GM19467 (cell line): Measurements from ENCODE around the gene RTP4.

Experiments used
- ATAC-seq: cut with Tn5 transposase; IDR thresholded peaks from one replicate; pipeline ENCODE4 v1.9.1; 2021; ENCODE audit warnings: mild to moderate bottlenecking, moderate library complexity; ENCODE audit not compliant: unreplicated experiment

Gene RTP4

GRCh38 chr3:187368251-187369088 lies at the start of gene RTP4:
Gene RTP4, plus strand, starts transcription at chr3:187368385. Its CDS starts 57 bp downstream, at chr3:187368442.
- peak; percentile 93 for ATAC-seq

DNA sequence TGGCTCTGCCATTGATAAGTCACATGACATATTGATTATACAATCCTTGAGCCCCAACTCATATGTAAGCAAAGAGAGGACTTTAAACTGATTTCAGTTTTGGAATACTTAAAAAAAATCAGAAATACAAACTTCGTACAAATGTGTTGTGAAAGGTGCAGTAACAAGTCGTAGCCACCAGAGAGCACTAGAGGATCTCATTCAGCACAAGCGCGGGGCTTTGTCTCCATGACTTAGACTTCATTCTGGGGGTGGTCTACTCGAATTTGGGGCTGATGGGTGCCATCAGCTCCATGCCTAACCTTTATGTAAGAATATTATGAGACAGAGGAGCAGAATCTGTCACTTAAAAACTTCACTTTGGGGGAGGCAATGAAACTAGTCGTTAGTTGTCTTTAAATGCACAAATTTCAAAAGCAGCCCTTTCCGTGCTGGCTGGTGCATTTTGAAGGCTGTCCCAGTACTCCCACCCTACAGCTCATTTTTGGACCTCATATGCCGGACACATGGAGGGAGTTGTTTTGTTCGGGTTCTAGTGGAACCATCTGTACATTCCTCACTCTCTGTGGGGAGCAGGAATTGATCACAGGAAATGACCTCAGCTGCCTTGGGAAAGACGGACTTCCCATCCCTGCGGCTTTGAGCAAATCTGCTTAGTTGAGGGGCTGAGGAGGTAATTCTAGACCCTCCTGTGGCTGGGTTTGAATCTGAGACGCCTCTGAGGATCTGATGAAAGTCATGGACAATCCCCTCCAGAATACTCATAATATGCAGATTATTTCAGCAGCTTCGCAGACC lies 49.2 kb upstream of the RTP4 start:
- no peak for ATAC-seq

- peak; percentile 76 for ATAC-seq
Observed at GRCh38 chr3:187319699-187320302, 48.4 kb upstream of the RTP4 start.

- no peak for ATAC-seq
Observed at GRCh38 chr3:187321766-187322165, 46.4 kb upstream of the RTP4 start.

DNA sequence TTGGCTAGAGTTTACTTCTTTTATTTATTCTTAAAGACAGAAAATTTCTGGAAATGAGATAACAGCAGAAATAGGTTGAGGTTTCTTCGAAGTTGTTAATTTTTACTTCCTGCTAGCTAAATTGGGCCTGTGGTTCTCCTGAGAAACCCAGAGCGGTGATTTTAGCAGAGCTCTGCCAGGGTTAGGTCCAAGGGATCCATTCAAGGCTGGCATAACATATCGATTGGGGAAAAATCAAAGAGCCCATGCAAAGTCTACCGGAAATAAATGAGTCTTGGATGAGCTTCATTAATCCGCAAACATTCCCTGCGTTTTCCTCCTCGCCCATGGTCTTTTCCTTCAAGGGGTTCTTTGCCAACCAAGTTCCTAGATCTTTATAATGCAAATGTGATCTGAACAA lies 45.9 kb upstream of the RTP4 start:
- ATAC-seq = no peak

DNA sequence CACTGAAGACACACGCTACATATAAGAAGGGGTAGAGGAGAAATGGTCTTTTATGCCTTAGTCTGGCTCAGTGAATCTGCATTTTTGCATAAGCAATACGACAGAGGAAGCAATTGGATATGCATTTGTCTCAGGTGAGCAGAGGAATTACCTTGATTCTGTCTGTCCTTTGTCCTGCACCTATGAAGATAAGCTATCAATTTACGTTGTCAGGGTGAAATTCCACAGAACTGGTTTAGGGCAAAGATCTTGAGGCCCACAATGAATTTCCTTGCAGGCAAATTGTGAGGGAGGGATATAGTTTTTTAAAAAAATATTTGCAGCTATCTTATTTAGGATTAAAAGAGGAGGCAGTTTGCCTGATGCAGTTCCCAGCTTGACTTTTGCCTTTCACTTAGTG lies 45.1 kb upstream of the RTP4 start:
- no peak for ATAC-seq

DNA sequence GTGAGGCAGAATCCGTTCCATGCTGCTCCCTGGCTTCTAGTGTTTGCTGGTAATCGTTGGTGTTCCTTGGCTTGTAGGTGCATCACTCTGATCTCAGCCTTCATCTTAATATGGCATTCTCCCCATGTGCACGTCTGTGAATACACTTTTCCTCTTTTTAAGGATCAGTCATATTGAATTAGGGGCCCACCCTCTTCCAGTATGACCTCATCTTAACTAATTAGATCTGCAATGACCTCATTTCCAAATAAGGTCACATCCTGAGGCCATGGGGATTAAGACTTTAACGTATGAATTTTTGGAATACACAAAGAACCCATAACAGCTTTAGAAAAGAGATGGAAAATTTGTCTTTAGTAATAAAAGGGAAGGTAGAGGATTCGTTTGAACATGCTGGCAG lies 42.6 kb upstream of the RTP4 start:
- ATAC-seq = no peak

- ATAC-seq = no peak
Observed at GRCh38 chr3:187327845-187328244, 40.3 kb upstream of the RTP4 start.

GRCh38 chr3:187328691-187329090 lies 39.5 kb upstream of the RTP4 start:
- no peak for ATAC-seq

DNA sequence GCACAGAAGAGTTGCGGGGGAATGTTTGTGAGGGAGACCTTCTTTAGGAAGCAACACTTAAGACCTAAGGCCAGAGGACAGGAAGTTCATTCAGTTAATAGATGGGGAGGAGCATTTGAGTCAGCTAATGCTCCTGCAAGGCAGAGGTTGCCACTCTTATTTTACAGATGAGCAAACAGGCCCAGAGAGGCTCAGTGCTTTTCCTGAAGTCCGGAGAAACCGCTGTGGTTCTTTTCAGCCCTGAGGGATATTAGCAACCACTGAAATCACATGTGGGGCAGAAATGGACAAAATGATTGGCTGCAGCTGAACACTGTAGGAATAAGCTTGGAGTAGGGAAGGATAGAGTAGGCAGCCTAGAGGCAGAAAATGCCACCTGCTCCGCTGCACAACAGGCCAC lies 33.3 kb upstream of the RTP4 start:
- no peak for ATAC-seq

GRCh38 chr3:187336322-187336721 lies 31.9 kb upstream of the RTP4 start:
- ATAC-seq = no peak

- no peak for ATAC-seq
Observed at GRCh38 chr3:187340578-187340977, 27.6 kb upstream of the RTP4 start.

- ATAC-seq = no peak
Observed at GRCh38 chr3:187342255-187342654, 25.9 kb upstream of the RTP4 start.

GRCh38 chr3:187343670-187344069 lies 24.5 kb upstream of the RTP4 start:
- no peak for ATAC-seq

GRCh38 chr3:187352581-187353575 lies 15.3 kb upstream of the RTP4 start:
- ATAC-seq = no peak

- ATAC-seq = no peak
Observed at GRCh38 chr3:187358068-187358467, 10.1 kb upstream of the RTP4 start.

GRCh38 chr3:187359798-187360486 lies 8.2 kb upstream of the RTP4 start:
- no peak for ATAC-seq

GRCh38 chr3:187360596-187360995 lies 7.6 kb upstream of the RTP4 start:
- no peak for ATAC-seq

- ATAC-seq = no peak
Observed at GRCh38 chr3:187361835-187362234, 6.3 kb upstream of the RTP4 start.

DNA sequence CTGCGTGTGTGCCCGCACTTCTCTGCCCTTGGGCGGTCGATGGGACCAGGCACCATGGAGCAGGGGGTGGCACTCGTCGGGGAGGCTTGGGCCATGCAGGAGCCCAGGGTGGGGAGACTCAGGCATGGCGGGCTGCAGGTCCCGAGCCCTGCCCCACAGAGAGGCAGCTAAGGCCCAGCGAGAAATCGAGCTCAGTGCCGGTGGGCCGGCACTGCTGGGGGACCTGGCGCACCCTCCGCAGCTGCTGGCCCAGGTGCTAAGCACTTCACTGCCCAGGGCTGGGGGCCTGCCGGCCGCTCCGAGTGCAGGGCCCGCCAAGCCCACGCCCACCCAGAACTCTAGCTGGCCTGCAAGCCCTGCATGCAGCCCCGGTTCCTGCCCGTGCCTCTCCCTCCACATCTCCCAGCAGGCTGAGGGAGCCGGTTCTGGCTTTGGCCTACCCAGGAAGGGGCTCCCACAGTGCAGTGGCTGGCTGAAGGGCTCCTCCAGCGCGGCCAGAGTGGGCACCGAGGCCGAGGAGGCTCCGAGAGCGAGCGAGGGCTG lies 553 bp upstream of the RTP4 start:
- no peak for ATAC-seq
